Smooth muscle cell (in vitro differentiated cells): ENCODE results near the gene TCEA3. TPM values are rescaled to one million over a fixed set of nuclear protein-coding genes. Genes with fewer than 3 reads are reported as not detected.

Source experiments
- DNase-seq: peaks from one replicate; lab custom pipeline; 2025; ENCODE audit not compliant: unreplicated experiment; lab: John Stamatoyannopoulos, UW
- H2AFZ ChIP-seq: fragments of 200-600 bp; sonication (generic); 2 replicates; pipeline ENCODE4 v1.6.0; 2016; ENCODE audit warnings: antibody characterized with exemption, low read depth, mild to moderate bottlenecking
- H3F3A ChIP-seq: fragments of 200-600 bp; sonication (generic); 2 replicates; pipeline ENCODE4 v1.6.0; 2017; ENCODE audit warnings: antibody characterized with exemption, low read depth
- H3K27ac ChIP-seq: fragments of 200-600 bp; sonication (generic); 2 replicates; pipeline ENCODE4 v1.5.1; 2016; ENCODE audit warnings: low read depth, mild to moderate bottlenecking
- H3K27me3 ChIP-seq: fragments of 200-600 bp; sonication (generic); 2 replicates; pipeline ENCODE4 v1.6.1; 2016; ENCODE audit warnings: low read depth, mild to moderate bottlenecking
- H3K36me3 ChIP-seq: fragments of 200-600 bp; sonication (generic); 2 replicates; pipeline ENCODE4 v1.5.1; 2016; ENCODE audit warnings: low read depth
- H3K4me1 ChIP-seq: fragments of 200-600 bp; sonication (generic); 2 replicates; pipeline ENCODE4 v1.5.1; 2016; ENCODE audit warnings: low read depth
- H3K4me2 ChIP-seq: fragments of 200-600 bp; sonication (generic); 2 replicates; pipeline ENCODE4 v1.6.0; 2016; ENCODE audit warnings: mild to moderate bottlenecking
- H3K4me3 ChIP-seq: fragments of 200-600 bp; sonication (generic); 2 replicates; pipeline ENCODE4 v1.5.1; 2016; ENCODE audit warnings: mild to moderate bottlenecking
- H3K79me2 ChIP-seq: fragments of 200-600 bp; sonication (generic); 2 replicates; pipeline ENCODE4 v1.6.0; 2016; ENCODE audit warnings: low read depth, mild to moderate bottlenecking
- H3K9ac ChIP-seq: fragments of 200-600 bp; sonication (generic); 2 replicates; pipeline ENCODE4 v1.6.0; 2016; ENCODE audit warnings: low read depth
- H3K9me3 ChIP-seq: fragments of 200-600 bp; sonication (generic); replicated peaks from 2 replicates; pipeline ENCODE4 v1.5.1; 2016; ENCODE audit warnings: low read depth
- H4K20me1 ChIP-seq: fragments of 200-600 bp; sonication (generic); 2 replicates; pipeline ENCODE4 v1.6.0; 2016; ENCODE audit warnings: low read depth
- CTCF ChIP-seq: fragments of 200-600 bp; sonication (generic); IDR thresholded peaks from 2 replicates; pipeline ENCODE4 v1.5.1; 2017; ENCODE audit warnings: borderline replicate concordance, mild to moderate bottlenecking, antibody characterized with exemption; ENCODE audit not compliant: insufficient read depth, poor library complexity, severe bottlenecking
- WGBS: methylation state at CpG from one replicate; pipeline ENCODE4 v1.1.7; 2016; ENCODE audit warnings: low lambda C conversion rate; 5-methylcytosine and 5-hydroxymethylcytosine counted together
- polyA plus RNA-seq: library from polyadenylated mRNA; unstranded; fragments of >200 nt; fragmentation: Nextera tagmentation; extraction: Ambion mirVana; gene quantifications from 2 replicates; pipeline ENCODE4 v1.2.1, GENCODE V29; 2016
- total RNA-seq: library from RNA; depleted of rRNA; stranded (reverse); fragments of >200 nt; gene quantifications from 2 replicates; pipeline ENCODE4 v1.2.3, GENCODE V29; 2014

TCEA3 gene
- total and polyA plus RNA-seq, 2 experiments from 2014 or later: 8.2 to 19.2 TPM

GRCh38 chr1:23367451-23367790 lies 57.1 kb downstream of the TCEA3 start:
- H4K20me1 ChIP-seq: no peaks in the 10 kb centered on the region
- H2AFZ ChIP-seq: no peak overlapping the region
- H3K27me3 ChIP-seq: no peaks in the 10 kb centered on the region
- TF ChIP-seq CTCF: no peak
- peak overlapping the region; percentile 81 for H3K9ac ChIP-seq
- H3F3A ChIP-seq: peaks cover 14% of the 10 kb centered on the region
- DNase-seq: no peak
- peaks cover 26% of the 10 kb centered on the region for H3K4me1 ChIP-seq
- peak overlapping the region; percentile 90 for H3K4me2 ChIP-seq
- H3K4me3 ChIP-seq: peak overlapping the region; percentile 86
- peaks cover 20% of the 10 kb centered on the region for H3K79me2 ChIP-seq
- H3K9me3 ChIP-seq: peaks cover 25% of the 10 kb centered on the region
- WGBS: 75% methylated on average over 9 of the region's 9 CpGs
- H3K27ac ChIP-seq: peak overlapping the region; percentile 96
- peaks cover 33% of the 10 kb centered on the region for H3K36me3 ChIP-seq

DNA sequence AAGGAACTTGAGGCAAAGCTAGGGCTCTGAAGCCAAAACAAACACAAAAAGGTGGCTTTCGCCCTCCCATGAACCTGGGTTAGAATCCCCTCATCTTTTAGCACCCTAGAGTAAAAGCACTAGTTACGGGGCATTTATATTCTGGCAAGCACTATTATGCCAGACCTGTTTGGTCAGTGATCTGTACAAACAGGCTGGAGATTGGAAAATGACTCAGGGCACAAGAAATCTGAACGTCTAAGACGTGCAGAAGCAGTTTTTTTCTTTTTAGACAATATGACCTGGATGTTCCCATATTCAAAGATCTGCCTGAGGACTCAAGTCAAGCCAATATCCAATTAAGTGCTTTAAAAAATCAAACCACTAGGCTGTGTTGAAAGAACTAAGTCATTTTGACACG lies 58.0 kb downstream of the TCEA3 start:
- Histone ChIP-seq H3K4me2 (peak overlapping the region; percentile 90), H4K20me1 (no peaks in the 10 kb centered on the region), H3K4me1 (peaks cover 17% of the 10 kb centered on the region), H3K9me3 (peaks cover 34% of the 10 kb centered on the region), H3F3A (peaks cover 14% of the 10 kb centered on the region), H3K27ac (peak overlapping the region; percentile 96), H3K36me3 (peaks cover 41% of the 10 kb centered on the region), H3K27me3 (no peaks in the 10 kb centered on the region), H3K9ac (no peak overlapping the region), H3K79me2 (peaks cover 20% of the 10 kb centered on the region), H2AFZ (no peak overlapping the region), H3K4me3 (peak overlapping the region; percentile 86)
- no peak for TF ChIP-seq CTCF
- WGBS: 84% methylated on average over 5 of the region's 5 CpGs
- no peak for DNase-seq

DNA sequence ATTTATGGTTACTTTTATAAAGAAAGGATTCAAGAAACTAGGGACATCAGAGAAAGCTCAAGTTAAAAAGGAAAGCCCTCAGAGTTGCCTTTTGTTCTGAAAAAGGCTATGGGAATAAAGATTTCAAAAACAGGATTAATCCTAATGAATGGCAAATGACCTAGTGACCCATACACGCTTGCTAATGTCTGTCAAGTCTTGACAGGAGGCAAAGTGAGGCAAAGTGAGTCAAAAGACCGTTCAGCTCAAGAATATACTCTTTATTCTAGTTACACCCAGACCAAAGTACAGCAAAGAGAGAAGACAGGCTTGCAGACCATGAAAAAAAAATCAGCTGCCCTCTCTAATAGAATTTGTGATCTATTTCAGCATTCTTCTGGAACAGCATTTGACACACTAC lies 58.4 kb downstream of the TCEA3 start:
- H3K4me3 ChIP-seq: no peak overlapping the region
- no peaks in the 10 kb centered on the region for H4K20me1 ChIP-seq
- H3K79me2 ChIP-seq: peaks cover 20% of the 10 kb centered on the region
- no peak for TF ChIP-seq CTCF
- H3K4me2 ChIP-seq: peak overlapping the region; percentile 90
- no peak overlapping the region for H3K9ac ChIP-seq
- H3F3A ChIP-seq: peaks cover 14% of the 10 kb centered on the region
- peaks cover 38% of the 10 kb centered on the region for H3K9me3 ChIP-seq
- H3K27me3 ChIP-seq: no peaks in the 10 kb centered on the region
- peaks cover 45% of the 10 kb centered on the region for H3K36me3 ChIP-seq
- peaks cover 13% of the 10 kb centered on the region for H3K4me1 ChIP-seq
- H3K27ac ChIP-seq: peak overlapping the region; percentile 96
- DNase-seq: no peak
- WGBS: 71% methylated on average over 2 of the region's 2 CpGs
- no peak overlapping the region for H2AFZ ChIP-seq

DNA sequence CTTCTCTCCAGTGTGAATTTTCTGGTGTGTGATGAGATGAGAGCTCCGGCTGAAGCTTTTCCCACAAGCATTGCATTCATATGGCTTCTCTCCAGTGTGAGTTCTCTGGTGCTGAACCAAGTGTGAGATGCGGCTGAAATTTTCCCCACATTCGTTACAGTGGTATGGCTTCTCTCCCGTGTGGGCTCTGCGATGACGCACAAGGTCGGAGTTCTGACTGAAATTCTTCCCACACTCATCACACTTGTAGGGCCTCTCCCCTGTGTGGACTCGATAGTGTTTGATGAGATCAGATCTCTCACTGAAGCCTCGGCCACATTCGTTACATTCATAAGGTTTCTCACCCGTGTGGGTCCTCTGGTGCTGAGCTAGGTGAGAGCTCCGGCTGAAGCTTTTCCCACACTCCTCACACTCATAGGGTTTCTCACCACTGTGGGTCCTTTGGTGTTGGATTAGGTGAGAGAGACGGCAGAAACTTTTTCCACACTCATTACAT lies 62.3 kb downstream of the TCEA3 start:
- Histone ChIP-seq H3K9ac (no peak overlapping the region), H3K9me3 (peaks cover 56% of the 10 kb centered on the region), H2AFZ (no peak overlapping the region), H3K79me2 (peaks cover 24% of the 10 kb centered on the region), H3K27ac (no peak overlapping the region), H3K4me2 (no peak overlapping the region), H3K36me3 (peaks cover 63% of the 10 kb centered on the region), H3K4me3 (peak overlapping the region; percentile 2), H3K27me3 (no peaks in the 10 kb centered on the region), H3F3A (peaks cover 3% of the 10 kb centered on the region), H4K20me1 (no peaks in the 10 kb centered on the region), H3K4me1 (no peaks in the 10 kb centered on the region)
- TF ChIP-seq CTCF: no peak
- DNase-seq: no peak
- WGBS: 98% methylated on average over 13 of the region's 13 CpGs
